A549 (cell line): ENCODE measurements around the gene TMEM232.

Experiments used
- CHD4 ChIP-seq: fragments of 200-600 bp; sonication (generic); IDR thresholded peaks from 2 replicates; pipeline ENCODE4 v1.6.1; 2016; ENCODE audit warnings: antibody characterized with exemption, mild to moderate bottlenecking, borderline replicate concordance
- CTCF ChIP-seq: fragments of >200 bp; sonication (Bioruptor Twin); formaldehyde crosslinking; IDR thresholded peaks from 3 replicates; pipeline ENCODE4 v1.5.1; 2016

DNA sequence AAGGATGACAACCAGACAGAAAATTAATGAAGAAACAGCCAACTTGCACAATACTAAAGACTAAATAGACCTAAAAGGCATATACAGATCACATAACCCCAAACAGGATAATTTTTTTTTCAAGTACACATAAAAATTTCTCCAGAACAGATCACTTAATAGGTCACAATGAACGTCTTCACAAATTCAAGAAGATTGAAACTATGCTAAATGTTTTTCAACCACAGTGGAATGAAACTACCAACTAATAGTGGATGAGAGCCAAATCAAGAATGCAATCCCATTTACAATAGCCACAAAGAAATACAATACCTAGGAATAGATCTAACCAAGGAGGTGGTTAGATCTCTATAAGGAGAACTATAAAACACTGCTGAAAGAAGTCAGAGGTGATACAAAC is 145.8 kb downstream of the TMEM232 start:
- TF ChIP-seq CTCF (no peak), CHD4 (no peak)
